HuH-7 (cell line): ENCODE results near the gene NMNAT2.
"Not testable (repeated sequence)": the region's sequence is repeated elsewhere in the genome, so short reads cannot be mapped to it uniquely, and the experiment has no call there.

ENCODE experiments used
- DNase-seq: peaks from one replicate; pipeline ENCODE4 v3.0.0; 2011; ENCODE audit warnings: low spot score

Gene NMNAT2

DNA sequence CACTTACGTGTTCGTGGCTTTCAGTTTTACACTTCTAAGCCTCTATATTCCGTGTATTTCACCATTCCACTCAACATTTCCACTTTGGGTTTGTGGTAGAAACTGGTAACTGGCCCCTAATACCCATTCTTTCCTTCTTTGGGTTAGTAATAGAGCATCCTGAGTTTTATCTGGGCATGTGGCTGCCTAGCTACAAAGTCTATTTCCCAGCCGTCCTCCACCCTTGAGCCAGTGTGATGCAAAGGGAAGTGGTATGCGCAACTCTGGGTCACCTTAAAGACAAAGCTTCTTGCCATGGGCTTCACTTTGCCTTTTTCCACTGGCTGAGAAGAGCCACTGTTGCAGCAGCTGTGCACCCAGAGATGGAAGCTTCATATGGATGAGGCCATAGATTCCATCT is 158.3 kb downstream of the NMNAT2 start:
- no peak for DNase-seq

GRCh38 chr1:183255073-183255472 is 163.1 kb downstream of the NMNAT2 start:
- DNase-seq = no peak

GRCh38 chr1:183251959-183252450 is 166.2 kb downstream of the NMNAT2 start:
- no peak for DNase-seq

DNA sequence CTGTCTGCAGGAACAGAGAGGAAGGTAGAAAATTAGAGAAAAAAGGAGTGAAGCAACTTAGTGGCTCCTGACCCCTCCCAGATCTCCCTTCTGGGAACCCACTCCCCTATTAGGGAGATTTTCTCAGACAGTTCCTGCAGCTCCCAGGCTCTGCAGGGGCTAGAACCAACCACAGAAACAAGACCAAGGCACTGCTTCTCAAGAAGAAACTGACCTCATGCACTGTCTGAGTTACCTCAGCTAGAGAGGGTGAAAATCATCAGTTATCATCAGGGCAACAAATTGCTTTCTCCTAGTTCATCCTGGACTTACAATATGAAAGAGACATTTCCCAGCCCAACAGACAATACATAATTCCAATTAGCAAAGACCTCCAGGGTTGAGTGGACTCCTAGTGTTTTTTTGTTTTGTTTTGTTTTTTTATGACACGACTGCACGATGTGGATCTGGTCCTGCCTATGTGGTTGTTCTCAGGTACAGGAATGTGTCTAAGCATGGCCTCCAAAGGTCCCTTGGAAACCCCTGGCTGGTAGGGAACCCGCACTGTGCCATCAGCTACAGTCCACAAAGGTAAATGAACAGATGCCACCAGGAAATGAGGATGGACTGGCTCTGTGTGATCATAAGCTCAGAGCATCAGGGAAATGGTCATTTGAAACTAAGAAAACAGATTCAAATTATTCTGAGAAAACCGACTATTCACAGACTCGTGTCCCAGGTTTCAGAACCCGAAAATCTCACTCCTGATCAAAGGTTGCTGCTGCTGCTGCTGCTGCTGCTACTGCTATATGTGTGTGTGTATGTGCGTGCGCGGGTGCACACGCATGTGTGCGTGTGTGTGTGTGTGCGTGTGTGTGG is 166.8 kb downstream of the NMNAT2 start:
- DNase-seq = no peak

DNA sequence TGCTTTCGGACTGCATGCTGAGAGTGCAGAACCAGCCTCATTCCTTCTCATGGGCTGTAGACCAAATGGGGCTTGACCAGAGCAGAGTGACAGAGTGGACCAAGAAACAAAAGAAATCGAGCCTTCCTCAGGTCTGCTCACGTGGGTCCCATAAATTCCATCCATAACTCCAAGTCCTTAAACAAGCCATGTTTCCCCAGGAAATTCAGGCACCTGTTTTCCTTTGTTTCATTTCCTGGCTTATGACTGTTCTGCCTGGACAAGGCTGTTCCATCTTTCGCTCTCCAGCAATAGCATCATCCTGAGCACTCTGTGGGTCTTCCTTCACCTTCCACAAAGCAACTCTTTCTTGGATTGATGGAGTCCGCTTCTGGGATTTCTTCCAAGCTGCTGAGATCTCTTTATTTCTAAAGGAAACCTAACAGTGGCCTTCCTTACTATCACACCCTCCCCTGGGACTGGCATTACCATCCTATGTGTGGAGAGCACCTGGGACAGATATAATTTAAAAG is 168.2 kb downstream of the NMNAT2 start:
- DNase-seq = no peak

GRCh38 chr1:183248989-183249691 is 169.0 kb downstream of the NMNAT2 start:
- no peak for DNase-seq

- no peak for DNase-seq
Observed at GRCh38 chr1:183247931-183248330, 170.2 kb downstream of the NMNAT2 start.

- no peak for DNase-seq
Observed at GRCh38 chr1:183247484-183247883, 170.7 kb downstream of the NMNAT2 start.

DNA sequence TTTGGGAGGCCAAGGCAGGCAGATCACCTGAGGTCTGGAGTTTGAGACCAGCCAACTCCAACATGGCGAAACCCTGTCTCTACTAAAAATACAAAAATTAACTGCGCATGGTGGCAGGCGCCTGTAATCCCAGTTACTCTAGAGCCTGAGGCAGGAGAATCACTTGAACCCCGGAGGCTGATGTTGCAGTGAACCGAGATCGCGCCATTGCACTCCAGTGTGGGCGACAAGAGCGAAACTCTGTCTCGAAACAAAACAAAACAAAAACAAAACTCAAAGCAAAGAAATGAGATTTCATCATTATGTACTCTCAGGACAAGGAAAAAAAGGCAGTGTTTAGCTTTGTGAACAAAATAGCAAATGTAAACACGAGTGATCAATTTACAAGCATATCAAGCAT is 171.1 kb downstream of the NMNAT2 start:
- no peak for DNase-seq

DNA sequence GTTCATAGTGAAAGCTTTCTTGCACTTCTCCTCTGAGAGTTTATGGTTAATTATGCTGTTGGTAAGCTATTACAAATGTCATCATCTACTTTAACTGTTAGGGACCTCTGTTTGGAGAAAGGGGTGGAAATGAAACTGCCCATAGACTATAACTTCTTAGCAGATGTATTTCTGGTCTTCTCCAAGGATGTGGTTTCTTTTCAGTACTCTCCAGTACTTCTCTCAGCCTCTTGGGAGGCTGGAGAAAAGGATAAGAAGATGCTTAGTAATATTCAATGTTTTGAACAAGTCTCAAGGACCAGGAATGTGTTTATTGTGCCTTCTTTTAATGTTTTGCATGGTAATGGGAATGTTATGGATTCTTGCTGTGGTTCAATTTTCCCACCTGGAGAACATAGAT is 171.7 kb downstream of the NMNAT2 start:
- no peak for DNase-seq

GRCh38 chr1:183245357-183245756 is 172.8 kb downstream of the NMNAT2 start:
- no peak for DNase-seq

- DNase-seq = peak; percentile 41
Observed at GRCh38 chr1:183244466-183244865, 173.7 kb downstream of the NMNAT2 start.

DNA sequence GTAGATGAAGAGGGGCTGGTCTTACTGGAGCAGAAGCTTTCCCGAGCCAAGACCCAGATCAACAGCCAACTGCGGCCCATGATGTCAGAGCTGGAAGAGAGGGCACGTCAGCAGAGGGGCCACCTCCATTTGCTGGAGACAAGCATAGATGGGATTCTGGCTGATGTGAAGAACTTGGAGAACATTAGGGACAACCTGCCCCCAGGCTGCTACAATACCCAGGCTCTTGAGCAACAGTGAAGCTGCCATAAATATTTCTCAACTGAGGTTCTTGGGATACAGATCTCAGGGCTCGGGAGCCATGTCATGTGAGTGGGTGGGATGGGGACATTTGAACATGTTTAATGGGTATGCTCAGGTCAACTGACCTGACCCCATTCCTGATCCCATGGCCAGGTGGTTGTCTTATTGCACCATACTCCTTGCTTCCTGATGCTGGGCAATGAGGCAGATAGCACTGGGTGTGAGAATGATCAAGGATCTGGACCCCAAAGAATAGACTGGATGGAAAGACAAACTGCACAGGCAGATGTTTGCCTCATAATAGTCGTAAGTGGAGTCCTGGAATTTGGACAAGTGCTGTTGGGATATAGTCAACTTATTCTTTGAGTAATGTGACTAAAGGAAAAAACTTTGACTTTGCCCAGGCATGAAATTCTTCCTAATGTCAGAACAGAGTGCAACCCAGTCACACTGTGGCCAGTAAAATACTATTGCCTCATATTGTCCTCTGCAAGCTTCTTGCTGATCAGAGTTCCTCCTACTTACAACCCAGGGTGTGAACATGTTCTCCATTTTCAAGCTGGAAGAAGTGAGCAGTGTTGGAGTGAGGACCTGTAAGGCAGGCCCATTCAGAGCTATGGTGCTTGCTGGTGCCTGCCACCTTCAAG is 174.8 kb downstream of the NMNAT2 start:
- peak; percentile 26 for DNase-seq

GRCh38 chr1:183242556-183242955 is 175.6 kb downstream of the NMNAT2 start:
- no peak for DNase-seq

GRCh38 chr1:183241471-183241870 is 176.7 kb downstream of the NMNAT2 start:
- DNase-seq = no peak

- not testable (repeated sequence) for DNase-seq
Observed at GRCh38 chr1:183240853-183241252, 177.3 kb downstream of the NMNAT2 start.

GRCh38 chr1:183240526-183240825 is 177.7 kb downstream of the NMNAT2 start:
- no peak for DNase-seq

DNA sequence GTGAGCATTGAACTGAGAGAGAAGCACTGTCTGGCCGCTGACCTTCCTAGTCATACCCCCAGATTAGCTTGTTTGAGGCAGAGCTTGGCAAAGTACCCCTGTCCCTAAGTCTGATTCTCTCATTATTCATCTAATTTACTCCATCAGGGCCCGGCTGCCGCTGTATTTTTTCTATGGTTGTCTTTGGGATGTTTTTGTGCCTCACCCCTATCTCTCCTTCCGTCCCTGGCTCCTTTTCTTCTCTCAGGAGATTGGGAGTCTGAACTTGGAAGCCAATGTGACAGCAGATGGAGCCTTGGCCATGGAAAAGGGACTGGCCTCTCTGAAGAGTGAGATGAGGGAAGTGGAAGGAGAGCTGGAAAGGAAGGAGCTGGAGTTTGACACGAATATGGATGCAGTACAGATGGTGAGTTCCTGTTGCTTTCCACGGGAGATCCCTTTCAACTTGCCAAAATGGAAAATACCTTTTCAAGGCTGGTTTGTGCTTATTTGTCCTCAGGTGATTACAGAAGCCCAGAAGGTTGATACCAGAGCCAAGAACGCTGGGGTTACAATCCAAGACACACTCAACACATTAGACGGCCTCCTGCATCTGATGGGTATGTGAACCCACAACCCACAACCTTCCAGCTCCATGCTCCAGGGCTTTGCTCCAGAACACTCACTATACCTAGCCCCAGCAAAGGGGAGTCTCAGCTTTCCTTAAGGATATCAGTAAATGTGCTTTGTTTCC is 178.2 kb downstream of the NMNAT2 start:
- no peak for DNase-seq

DNA sequence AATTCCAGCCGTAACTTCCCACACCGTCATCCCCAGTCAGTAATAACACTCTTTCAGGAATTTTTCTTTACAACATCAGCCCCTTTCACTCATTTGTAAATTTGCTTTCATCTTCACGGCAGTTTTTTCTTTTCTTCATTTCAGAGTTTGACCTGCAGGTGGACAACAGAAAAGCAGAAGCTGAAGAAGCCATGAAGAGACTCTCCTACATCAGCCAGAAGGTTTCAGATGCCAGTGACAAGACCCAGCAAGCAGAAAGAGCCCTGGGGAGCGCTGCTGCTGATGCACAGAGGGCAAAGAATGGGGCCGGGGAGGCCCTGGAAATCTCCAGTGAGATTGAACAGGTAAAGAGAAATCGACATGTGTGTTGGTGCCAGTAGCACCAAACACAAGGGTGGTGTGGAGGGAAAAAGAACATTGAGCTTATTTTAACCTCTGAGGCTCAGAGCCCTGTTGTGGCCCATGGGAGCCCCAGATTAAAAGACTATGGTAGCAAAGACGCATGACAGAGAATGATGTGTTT is 178.9 kb downstream of the NMNAT2 start:
- DNase-seq = no peak

- no peak for DNase-seq
Observed at GRCh38 chr1:183238071-183238470, 180.1 kb downstream of the NMNAT2 start.

DNA sequence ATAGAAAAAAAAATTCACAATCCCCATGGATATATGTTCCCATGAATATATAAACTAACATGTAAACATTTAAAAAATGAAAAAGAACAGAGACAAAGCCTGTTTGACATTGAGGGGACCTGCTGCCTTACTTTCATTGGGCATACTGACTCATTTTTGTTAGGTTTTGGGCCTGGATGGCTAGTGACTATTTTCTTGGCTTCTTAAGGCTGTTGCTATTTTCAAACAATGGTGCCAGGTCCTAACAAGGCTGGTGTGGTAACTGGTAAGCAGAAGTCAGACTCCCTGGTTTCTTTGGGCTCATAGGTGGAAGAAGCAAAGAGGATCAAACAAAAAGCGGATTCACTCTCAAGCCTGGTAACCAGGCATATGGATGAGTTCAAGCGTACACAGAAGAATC is 181.1 kb downstream of the NMNAT2 start:
- DNase-seq = no peak
